Adrenal gland (tissue), 5 donors: ENCODE data around the gene NBEAL1.

Experiments used
- POLR2A ChIP-seq, 2 donors: fragments of 450-650 bp; IDR thresholded peaks; one replicate each; pipeline ENCODE4 v1.6.1; 2017; ENCODE audit warnings: antibody characterized with exemption in 2 of 2, mild to moderate bottlenecking in 2 of 2, moderate library complexity in 1 of 2
- TF ChIP-seq, protein P1 (sequence below), 6 experiments: fragments of 450-650 bp in 4 of 6; fragments of 200-600 bp in 2 of 6; sonication (generic) in 1 of 6; IDR thresholded peaks; 1 replicate in 5 of 6; 2 replicates in 1 of 6; pipeline versions ENCODE4 v1.5.1 to v1.8.0; 2016 to 2021; ENCODE audit warnings: antibody characterized with exemption in 6 of 6, mild to moderate bottlenecking in 2 of 6, moderate library complexity in 1 of 6
- donor health status: DM: no; HTN: no; CAD: no.

DNA sequence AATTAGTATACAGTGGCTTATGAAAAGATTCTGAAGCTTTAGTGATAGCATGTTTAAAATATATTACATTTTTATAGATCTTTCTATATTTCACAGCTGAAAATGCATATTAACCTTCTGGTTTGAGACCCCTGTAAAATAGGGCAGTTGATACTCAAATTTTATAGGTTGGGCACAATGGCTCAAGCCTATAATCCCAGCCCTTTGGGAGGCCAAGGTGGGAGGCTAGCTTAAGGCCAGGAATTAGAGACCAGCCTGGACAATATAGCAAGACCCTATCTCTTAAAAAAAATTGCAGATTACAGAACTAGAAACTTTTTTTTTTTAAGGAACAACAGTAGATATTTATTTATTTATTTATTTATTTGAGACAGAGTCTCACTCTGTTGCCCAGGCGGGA, 31.2 kb downstream of the NBEAL1 start:
- no peak for TF ChIP-seq POLR2A (IDR thresholded peaks at IDR 0.05)
- TF ChIP-seq, protein P1, sequence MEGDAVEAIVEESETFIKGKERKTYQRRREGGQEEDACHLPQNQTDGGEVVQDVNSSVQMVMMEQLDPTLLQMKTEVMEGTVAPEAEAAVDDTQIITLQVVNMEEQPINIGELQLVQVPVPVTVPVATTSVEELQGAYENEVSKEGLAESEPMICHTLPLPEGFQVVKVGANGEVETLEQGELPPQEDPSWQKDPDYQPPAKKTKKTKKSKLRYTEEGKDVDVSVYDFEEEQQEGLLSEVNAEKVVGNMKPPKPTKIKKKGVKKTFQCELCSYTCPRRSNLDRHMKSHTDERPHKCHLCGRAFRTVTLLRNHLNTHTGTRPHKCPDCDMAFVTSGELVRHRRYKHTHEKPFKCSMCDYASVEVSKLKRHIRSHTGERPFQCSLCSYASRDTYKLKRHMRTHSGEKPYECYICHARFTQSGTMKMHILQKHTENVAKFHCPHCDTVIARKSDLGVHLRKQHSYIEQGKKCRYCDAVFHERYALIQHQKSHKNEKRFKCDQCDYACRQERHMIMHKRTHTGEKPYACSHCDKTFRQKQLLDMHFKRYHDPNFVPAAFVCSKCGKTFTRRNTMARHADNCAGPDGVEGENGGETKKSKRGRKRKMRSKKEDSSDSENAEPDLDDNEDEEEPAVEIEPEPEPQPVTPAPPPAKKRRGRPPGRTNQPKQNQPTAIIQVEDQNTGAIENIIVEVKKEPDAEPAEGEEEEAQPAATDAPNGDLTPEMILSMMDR (IDR thresholded peaks at IDR 0.05), result no peak
